ENCODE data around the gene MTPN.

Gene MTPN

GRCh38 chr7:135879233-135879632, 97.9 kb downstream of the MTPN start:
- no peak for DNase-seq

GRCh38 chr7:135878284-135878683, 98.9 kb downstream of the MTPN start:
- peak in 1 of 3 experiments; percentile 45 for DNase-seq

GRCh38 chr7:135877805-135878204, 99.4 kb downstream of the MTPN start:
- peak; percentile 59 to 87 (median 61) for DNase-seq

Measured in NCI-H1417 (cell line).